Muscle layer of colon (tissue), 2 donors: Measurements from ENCODE around the gene ADGRD1.
A peak's percentile ranks its signal among the peaks of the same experiment; 100 is the strongest.
"Not testable (repeated sequence)": the region's sequence is repeated elsewhere in the genome, so short reads cannot be mapped to it uniquely, and the experiment has no call there.

ENCODE experiments used
- H3K27ac ChIP-seq: one replicate; pipeline ENCODE4 v1.7.0; 2013; ENCODE audit warnings: low read depth, mild to moderate bottlenecking, low read length, moderate library complexity
- H3K27me3 ChIP-seq, 2 donors: one replicate each; pipeline ENCODE4 v1.7.0; 2013; ENCODE audit warnings: low read length in 2 of 2, mild to moderate bottlenecking in 2 of 2; ENCODE audit not compliant: insufficient read depth in 2 of 2, control insufficient read depth in 1 of 2
- H3K36me3 ChIP-seq: one replicate; pipeline ENCODE4 v1.7.0; 2013; ENCODE audit warnings: mild to moderate bottlenecking, low read length; ENCODE audit not compliant: insufficient read depth
- H3K4me1 ChIP-seq: one replicate; pipeline ENCODE4 v1.7.0; 2013; ENCODE audit warnings: mild to moderate bottlenecking, low read length; ENCODE audit not compliant: insufficient read depth
- H3K4me3 ChIP-seq, 2 donors: one replicate each; pipeline ENCODE4 v1.7.0; 2013; ENCODE audit warnings: low read length in 2 of 2, low read depth in 1 of 2, mild to moderate bottlenecking in 1 of 2, moderate library complexity in 1 of 2
- H3K9ac ChIP-seq: one replicate; pipeline ENCODE4 v1.7.0; 2013; ENCODE audit warnings: low read length
- H3K9me3 ChIP-seq: one replicate; pipeline ENCODE4 v1.7.0; 2013; ENCODE audit warnings: mild to moderate bottlenecking, low read length
- donor health status: abdominal sarcoma.
- donor health status: Adenocarcinoma of cecum.

ADGRD1 gene

DNA sequence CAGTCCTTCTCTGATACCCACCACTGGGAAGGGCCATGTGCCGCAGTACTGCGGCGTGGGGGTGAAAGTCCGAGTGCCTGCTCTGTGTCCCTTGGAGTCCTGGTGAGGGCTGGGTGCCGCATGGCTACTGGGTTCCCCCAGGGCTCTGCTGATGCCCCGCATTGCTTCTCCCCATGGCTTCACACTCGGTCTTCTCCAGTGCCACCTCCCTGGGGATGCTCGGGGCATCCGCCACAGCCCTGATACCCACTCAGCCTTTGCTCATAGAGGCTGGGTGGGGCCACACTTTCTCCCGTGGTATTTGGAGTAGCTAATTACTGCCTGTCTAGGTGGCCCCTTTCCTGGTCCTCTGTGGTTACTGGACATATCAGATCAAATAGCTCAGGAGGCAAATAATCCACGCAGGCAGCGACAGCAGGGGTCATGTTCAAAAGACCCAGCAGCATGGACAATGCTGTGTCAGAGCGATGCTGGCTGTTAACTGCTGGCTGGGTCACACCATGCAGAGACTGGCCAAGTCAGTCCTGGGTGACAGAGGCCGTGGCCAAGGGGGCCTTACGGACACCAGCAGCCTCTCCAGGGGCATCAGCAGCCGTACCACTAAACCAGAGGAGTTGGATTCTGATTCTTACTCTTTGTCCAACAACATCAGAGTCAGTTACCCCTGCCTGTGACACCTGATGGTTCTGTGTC, 106.5 kb downstream of the ADGRD1 start:
- Histone ChIP-seq H3K36me3 (no peaks in the 10 kb centered on the region), H3K27ac (no peak overlapping the region), H3K9ac (no peak overlapping the region), H3K27me3 (no peaks in the 10 kb centered on the region), H3K4me3 (no peak overlapping the region), H3K4me1 (no peaks in the 10 kb centered on the region), H3K9me3 (no peaks in the 10 kb centered on the region)

DNA sequence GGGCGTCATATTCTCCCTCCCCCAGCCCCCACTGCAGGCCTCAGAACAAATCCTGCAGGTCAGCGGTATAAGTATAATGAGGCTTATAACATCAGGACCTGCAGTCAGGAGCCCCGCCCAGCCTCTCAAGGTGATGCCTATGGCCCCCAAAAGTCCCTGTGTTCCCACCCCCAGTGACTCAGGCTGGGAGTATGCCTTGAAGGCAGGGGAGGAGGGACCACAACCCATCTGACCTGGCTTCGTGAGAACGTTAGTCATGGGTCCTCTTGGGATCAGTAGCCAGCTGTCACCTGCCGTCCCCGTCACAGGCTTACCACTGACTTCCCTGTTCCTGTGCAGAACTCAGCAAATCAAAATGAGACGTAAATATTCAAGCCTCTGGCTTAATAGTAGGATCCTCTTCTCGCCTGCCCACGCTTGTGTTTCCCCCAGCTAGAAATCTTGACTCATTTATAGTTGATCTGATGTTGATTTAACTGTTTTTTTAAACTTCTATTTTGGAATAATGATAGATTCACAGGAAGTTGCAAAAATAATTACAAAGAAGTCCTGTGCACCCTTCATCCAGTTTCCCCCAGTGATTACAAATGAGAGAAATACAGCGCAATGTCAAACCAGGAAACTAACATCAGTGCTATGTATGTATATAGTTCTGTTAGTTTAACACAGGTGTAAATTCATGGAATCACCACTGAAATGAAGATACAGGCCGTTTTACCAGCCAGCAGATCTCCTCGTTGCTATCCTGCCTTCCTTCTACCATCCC, 107.5 kb downstream of the ADGRD1 start:
- no peaks in the 10 kb centered on the region for H3K36me3 ChIP-seq
- H3K27ac ChIP-seq, result no peak overlapping the region
- H3K4me1 ChIP-seq, result no peaks in the 10 kb centered on the region

GRCh38 chr12:131063413-131063812, 109.7 kb downstream of the ADGRD1 start:
- Histone ChIP-seq H3K36me3 (no peaks in the 10 kb centered on the region), H3K27me3 (no peaks in the 10 kb centered on the region), H3K27ac (no peak overlapping the region), H3K9ac (no peak overlapping the region), H3K9me3 (no peaks in the 10 kb centered on the region), H3K4me1 (peaks cover 8% of the 10 kb centered on the region), H3K4me3 (no peak overlapping the region)

More for the DNA sequence above, 107.5 kb downstream of the ADGRD1 start:
- no peaks in the 10 kb centered on the region for H3K27me3 ChIP-seq
- H3K9ac ChIP-seq, result no peak overlapping the region
- no peak overlapping the region for H3K4me3 ChIP-seq
- no peaks in the 10 kb centered on the region for H3K9me3 ChIP-seq

DNA sequence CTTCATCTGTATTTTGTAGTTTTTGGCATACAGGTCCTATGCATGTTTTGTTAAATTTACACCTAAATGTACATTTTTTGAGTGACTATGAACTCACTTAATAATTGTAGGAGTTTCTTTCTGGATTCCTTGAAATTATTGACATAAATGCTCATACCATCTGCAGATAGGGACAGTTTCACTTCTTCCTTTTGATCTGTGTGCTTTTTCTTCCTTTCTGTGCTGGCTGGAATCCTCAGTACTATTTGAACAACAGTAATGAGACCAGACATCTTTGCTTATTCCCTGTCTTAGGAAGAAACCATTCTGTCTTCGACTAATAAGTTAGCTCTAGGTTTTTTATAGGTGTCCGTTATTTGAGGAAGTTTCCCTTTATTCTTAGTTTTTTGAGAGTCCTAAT, 110.3 kb downstream of the ADGRD1 start:
- no peaks in the 10 kb centered on the region for H3K36me3 ChIP-seq
- no peaks in the 10 kb centered on the region for H3K27me3 ChIP-seq
- H3K27ac ChIP-seq, result no peak overlapping the region
- no peak overlapping the region for H3K9ac ChIP-seq
- peaks cover 13% of the 10 kb centered on the region for H3K4me1 ChIP-seq
- no peak overlapping the region for H3K4me3 ChIP-seq
- H3K9me3 ChIP-seq, result no peaks in the 10 kb centered on the region

DNA sequence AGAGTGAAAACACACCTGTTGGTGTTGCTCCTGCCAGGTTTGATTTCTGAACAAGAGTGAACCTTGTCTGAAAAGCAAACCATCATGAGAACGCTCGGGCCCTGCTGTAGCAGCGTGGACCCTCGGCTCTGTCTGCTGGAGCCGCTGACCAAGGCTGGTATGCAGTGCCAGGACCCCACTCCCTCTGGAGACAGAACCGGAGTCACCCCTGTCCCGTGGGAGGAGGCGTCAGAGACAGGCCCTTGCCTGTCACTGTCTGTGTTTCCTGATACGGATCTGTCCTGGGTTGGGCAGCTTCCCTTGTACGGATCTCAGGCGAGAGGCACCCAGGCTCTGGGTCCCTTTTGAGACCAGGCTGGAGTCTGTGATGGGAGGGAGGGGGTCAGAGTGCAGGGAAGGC, 111.6 kb downstream of the ADGRD1 start:
- no peak overlapping the region for H3K27ac ChIP-seq
- no peaks in the 10 kb centered on the region for H3K9me3 ChIP-seq
- peaks cover 14% of the 10 kb centered on the region for H3K4me1 ChIP-seq
- H3K27me3 ChIP-seq, result no peaks in the 10 kb centered on the region
- no peak overlapping the region for H3K4me3 ChIP-seq
- no peaks in the 10 kb centered on the region for H3K36me3 ChIP-seq
- no peak overlapping the region for H3K9ac ChIP-seq

- Histone ChIP-seq H3K27me3 (no peaks in the 10 kb centered on the region), H3K9ac (no peak overlapping the region), H3K4me3 (no peak overlapping the region), H3K4me1 (peaks cover 14% of the 10 kb centered on the region), H3K36me3 (no peaks in the 10 kb centered on the region), H3K9me3 (no peaks in the 10 kb centered on the region), H3K27ac (no peak overlapping the region)
These were observed 112.1 kb downstream of the ADGRD1 start for GRCh38 chr12:131065801-131066200.

DNA sequence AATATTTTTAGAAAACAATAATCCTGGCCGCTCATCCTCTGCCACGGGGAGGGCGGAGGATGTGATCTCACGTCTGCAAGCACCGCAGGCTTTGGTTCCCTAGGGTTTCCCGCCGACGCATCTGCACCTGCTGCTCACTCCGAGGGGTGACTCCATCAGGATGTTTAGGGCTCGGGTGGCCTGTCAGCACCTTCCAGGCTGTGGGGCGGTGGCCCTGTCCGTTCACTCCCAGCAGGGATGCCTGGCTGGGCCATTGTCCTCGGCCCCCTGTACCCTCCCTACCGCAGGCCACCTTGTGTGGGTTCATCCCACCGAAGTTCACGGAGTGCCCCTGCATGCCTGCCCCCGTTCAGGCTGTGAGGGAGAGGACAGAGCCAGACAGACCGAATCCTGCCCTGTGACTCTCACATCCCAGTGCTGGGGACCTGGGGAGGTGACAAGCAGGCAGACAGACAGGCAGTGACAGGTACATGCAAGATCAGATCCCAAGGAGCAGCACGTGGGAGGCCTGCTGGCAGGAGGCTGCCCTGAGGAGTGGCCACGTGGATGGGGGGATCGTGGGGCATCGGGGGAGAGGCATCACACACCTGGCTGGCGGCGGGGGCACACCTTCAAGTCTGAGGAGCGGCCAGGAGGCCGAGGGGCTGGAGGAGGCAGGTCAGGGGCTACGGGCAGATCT, 112.6 kb downstream of the ADGRD1 start:
- Histone ChIP-seq H3K4me1 (peaks cover 14% of the 10 kb centered on the region), H3K27ac (no peak overlapping the region), H3K36me3 (no peaks in the 10 kb centered on the region), H3K9ac (no peak overlapping the region), H3K9me3 (no peaks in the 10 kb centered on the region), H3K27me3 (no peaks in the 10 kb centered on the region), H3K4me3 (no peak overlapping the region)

- no peak overlapping the region for H3K27ac ChIP-seq
- no peak overlapping the region for H3K9ac ChIP-seq
- H3K27me3 ChIP-seq, result no peaks in the 10 kb centered on the region
- peaks cover 14% of the 10 kb centered on the region for H3K4me1 ChIP-seq
- H3K36me3 ChIP-seq, result no peaks in the 10 kb centered on the region
- H3K4me3 ChIP-seq, result no peak overlapping the region
- H3K9me3 ChIP-seq, result no peaks in the 10 kb centered on the region
These were observed 113.3 kb downstream of the ADGRD1 start for GRCh38 chr12:131066886-131067490.

GRCh38 chr12:131067981-131068851, 114.5 kb downstream of the ADGRD1 start:
- no peak overlapping the region for H3K9ac ChIP-seq
- H3K4me3 ChIP-seq, result no peak overlapping the region
- peak overlapping the region; percentile 66 for H3K27ac ChIP-seq

GRCh38 chr12:131068926-131069720, 115.4 kb downstream of the ADGRD1 start:
- not testable (repeated sequence) for H3K27me3 ChIP-seq, H3K36me3 ChIP-seq, H3K9me3 ChIP-seq, H3K9ac ChIP-seq, H3K4me3 ChIP-seq, H3K27ac ChIP-seq
- H3K4me1 ChIP-seq, result peaks cover 14% of the 10 kb centered on the region

More at GRCh38 chr12:131067981-131068851, 114.5 kb downstream of the ADGRD1 start:
- H3K4me1 ChIP-seq, result peaks cover 14% of the 10 kb centered on the region
- H3K9me3 ChIP-seq, result no peaks in the 10 kb centered on the region
- no peaks in the 10 kb centered on the region for H3K27me3 ChIP-seq
- no peaks in the 10 kb centered on the region for H3K36me3 ChIP-seq
